ENCODE data around the gene EPS15. TPM values are rescaled to one million over a fixed set of nuclear protein-coding genes. Genes with fewer than 3 reads are reported as not detected.
A peak's percentile ranks its signal among the peaks of the same experiment; 100 is the strongest.
"Not testable (repeated sequence)": the region's sequence is repeated elsewhere in the genome, so short reads cannot be mapped to it uniquely, and the experiment has no call there.

Gene EPS15
- 21.0 and 35.9 TPM in 2 replicates for total RNA-seq
- 21.2 TPM for polyA plus RNA-seq (2012)

DNA sequence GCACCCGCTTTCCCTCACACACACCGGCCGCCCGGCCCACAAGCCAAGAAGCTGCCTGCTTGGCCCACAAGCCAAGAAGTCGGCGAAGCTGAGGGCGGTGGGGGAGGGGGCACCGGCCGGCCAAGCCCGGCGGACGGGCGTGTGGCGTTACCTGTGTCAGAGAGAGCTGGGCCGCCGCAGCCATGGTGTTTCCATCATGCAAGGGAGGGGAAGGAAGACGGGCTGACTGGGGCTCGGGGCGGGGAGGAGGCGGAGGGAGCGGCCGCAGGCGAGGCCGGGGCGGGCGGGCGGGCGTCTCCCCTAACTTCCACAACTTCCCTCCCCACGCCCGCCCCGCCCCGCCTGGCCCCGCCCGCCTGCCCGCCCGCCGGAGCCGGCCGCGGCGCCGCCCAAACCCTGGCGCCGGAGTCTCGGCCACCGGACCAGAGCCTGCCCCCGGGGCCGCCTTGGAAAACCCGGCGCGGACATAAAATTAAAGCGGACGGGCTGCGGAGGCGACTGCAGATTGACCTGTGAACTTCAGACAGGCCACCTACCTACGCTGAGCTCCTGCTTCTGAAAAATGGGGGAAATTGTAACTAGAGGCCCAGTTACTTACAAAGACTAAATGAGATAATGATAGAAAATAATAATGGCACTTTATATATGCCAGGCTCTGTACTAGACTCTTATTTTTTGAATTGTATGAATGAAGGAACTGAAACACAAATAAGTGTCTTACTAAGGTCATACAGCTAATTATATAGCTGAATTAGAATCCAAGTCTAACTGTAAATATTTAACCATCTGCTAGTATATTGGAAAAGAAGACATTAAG is at the start of gene EPS15:
Gene EPS15, minus strand, starts transcription at position 219 of the 817 bp plus-strand sequence. Its CDS starts 35 bp downstream, at position 184.
- peak; percentile 77 for DNase-seq (ENCODE audit: low read depth)

DNA sequence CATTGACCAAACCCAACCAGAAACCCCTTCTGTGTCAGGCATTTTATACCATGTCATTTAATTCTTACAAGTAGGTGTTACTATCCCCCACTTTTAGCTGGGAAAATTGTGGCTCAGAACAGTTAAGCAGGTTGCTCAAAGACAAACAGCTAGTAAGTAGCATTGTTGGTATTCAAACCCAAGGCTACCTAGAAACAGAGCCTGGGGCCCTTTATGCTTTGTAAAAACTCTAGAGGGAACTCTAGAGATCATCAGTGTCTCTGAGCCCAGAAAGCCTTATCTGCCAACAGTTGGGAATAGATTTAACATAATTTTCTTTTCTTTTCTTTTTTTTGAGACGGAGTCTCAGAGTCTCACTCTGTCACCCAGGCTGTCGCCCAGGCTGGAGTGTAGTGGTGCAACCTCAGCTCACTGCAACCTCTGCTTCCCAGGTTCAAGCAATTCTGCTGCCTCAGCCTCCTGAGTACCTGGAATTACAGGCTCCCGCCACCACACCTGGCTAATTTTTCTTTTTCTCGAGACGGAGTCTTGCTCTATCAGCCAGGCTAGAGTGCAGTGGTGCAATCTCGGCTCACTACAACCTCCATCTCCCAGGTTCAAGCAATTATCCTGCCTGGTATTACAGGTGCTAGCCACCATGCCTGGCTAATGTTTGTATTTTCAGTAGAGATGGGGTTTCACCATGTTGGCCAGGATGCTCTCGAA is 49.3 kb upstream of the EPS15 start:
- DNase-seq (ENCODE audit: low read depth), result no peak

GRCh38 chr1:51567653-51568052 is 48.6 kb upstream of the EPS15 start:
- peak; percentile 42 for DNase-seq (ENCODE audit: low read depth)

- no peak for DNase-seq (ENCODE audit: low read depth)
Measured at GRCh38 chr1:51566260-51566659, 47.2 kb upstream of the EPS15 start.

GRCh38 chr1:51565009-51565408 is 45.9 kb upstream of the EPS15 start:
- no peak for DNase-seq (ENCODE audit: low read depth)

- DNase-seq (ENCODE audit: low read depth), result no peak
Measured at GRCh38 chr1:51564124-51564523, 45.1 kb upstream of the EPS15 start.

DNA sequence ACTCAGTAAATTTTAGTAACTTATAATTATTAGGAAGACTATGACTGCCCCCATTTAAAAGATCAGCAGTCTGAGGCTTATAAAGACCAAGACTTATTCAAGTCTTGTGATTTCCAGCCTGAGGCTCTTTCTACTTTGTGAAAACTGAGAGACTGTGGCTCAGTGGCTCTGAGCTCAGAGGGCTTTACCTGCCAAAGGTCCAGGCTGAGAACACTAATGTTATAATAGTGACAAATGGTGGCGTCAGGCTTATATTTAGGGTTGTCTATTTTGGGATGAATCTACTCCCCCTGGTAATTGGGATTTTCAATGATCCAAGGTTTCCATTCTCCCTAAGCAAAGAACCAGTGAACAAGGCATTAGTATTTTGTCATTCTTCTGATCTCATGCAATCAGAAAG is 42.6 kb upstream of the EPS15 start:
- DNase-seq (ENCODE audit: low read depth), result no peak

- DNase-seq (ENCODE audit: low read depth), result not testable (repeated sequence)
Measured at GRCh38 chr1:51560895-51561294, 41.8 kb upstream of the EPS15 start.

GRCh38 chr1:51560034-51560433 is 41.0 kb upstream of the EPS15 start:
- DNase-seq (ENCODE audit: low read depth), result no peak

DNA sequence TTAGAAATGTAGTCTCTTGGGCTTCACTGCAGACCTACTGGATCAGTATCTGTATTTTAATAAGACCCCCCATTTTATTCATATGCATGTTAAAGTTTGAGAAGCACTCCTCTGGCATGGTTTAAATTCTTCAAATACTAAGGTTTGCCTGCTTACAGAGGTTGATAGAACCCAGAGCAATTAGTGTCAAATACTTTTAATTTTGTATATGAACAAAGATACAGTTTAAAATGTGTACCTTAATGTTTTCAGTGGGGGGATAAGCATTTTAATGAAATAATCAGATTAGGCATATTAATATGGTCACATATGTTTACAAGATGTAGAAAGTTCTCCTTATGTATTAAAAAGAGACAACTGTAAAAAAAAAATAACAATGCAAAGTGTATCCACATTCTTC is 40.4 kb upstream of the EPS15 start:
- DNase-seq (ENCODE audit: low read depth), result no peak

GRCh38 chr1:51559064-51559500 is 40.0 kb upstream of the EPS15 start:
- DNase-seq (ENCODE audit: low read depth), result no peak

- DNase-seq (ENCODE audit: low read depth), result peak; percentile 58
Measured at GRCh38 chr1:51558375-51558924, 39.4 kb upstream of the EPS15 start.

DNA sequence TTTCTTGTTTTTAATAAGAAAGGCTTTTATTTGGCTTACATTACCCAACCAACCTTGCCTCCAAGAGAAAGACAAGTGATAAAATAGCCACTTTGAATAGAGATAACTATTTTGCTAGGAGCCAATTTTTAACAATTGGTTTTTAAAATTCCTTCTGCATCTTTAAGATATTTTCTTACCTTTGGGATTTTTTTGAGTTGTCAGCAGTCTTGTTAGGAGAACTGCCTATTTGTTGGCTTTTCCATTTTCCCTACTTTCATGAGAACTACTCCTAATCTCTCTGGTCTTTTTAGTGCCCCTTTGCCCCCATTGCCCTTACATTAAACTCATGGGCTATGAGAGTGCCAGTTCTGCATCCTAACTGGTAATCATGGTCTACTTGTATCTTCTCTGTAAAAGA is 38.1 kb upstream of the EPS15 start:
- DNase-seq (ENCODE audit: low read depth), result no peak

GRCh38 chr1:51555866-51556619 is 37.0 kb upstream of the EPS15 start:
- DNase-seq (ENCODE audit: low read depth), result no peak

DNA sequence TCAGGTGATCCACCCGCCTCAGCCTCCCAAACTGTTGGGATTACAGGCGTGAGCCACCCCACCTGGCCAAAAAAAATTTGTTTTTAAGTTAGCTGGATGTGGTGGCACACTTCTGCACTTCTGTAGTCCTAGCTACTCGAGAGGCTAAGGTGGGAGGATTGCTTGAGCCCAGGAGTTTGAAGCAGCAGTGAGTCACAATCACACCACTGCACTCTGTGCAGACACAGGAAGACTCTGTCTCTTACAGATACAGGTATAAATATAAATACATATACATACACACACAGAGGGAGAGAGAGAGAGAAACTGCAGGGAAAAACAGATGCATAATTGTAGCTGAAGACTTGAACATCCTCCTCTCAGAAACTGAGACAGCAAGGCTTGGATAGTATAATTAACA is 34.8 kb upstream of the EPS15 start:
- no peak for DNase-seq (ENCODE audit: low read depth)

- no peak for DNase-seq (ENCODE audit: low read depth)
Measured at GRCh38 chr1:51552929-51553807, 34.1 kb upstream of the EPS15 start.

- DNase-seq (ENCODE audit: low read depth), result no peak
Measured at GRCh38 chr1:51551848-51552296, 32.8 kb upstream of the EPS15 start.

DNA sequence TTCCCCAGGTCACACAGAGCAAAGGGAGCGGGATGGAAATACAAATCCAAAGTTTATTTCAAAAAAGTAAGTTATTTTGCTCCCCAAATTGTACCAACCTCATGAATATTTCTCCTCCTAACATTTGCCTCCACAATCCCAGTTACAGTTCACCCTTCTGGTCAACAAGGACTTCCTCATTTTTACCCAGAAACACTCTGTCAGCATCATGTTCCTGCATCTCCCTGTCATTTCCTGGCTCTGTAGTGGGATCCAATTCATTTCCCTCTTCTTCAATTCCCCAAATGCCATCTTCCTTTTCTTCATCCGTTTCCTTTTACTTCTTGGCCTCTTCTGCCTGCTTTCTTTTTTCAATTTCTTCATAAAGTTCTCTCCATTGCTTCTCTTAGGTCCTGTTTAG is 32.0 kb upstream of the EPS15 start:
- DNase-seq (ENCODE audit: low read depth), result no peak

GRCh38 chr1:51549901-51550300 is 30.8 kb upstream of the EPS15 start:
- no peak for DNase-seq (ENCODE audit: low read depth)

DNA sequence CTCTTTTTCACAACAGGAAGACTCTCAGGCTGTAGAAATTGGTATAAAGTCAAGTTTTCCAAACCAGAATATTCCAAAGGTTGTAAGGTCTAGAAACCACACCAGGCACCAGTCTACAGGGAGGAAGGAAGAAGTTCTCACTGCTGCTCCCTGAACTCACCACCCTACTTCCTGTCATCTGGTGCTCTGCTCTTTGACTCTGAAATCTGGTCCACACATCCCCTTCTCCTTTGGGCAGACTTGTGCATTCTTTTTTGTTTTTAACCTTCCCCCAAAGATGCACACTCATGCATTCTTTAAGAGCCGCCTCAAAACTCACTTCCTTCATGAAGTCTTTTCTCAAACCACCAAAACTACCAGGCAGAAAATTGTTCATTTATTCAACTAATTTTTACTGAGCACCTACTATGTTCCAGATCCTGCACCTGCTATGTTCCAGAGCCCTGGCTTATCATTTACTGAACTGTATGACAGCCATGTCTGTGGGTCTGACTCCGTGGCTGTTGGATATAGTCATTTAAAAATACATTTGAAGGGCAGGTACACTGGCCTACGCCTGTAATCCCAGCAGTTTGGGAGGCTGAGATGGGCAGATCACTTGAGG is 30.1 kb upstream of the EPS15 start:
- no peak for DNase-seq (ENCODE audit: low read depth)

Data from myocyte (in vitro differentiated cells).